ENCODE data around the gene FNDC3A.
"Not testable (repeated sequence)": the region's sequence is repeated elsewhere in the genome, so short reads cannot be mapped to it uniquely, and the experiment has no call there.

Gene FNDC3A

DNA sequence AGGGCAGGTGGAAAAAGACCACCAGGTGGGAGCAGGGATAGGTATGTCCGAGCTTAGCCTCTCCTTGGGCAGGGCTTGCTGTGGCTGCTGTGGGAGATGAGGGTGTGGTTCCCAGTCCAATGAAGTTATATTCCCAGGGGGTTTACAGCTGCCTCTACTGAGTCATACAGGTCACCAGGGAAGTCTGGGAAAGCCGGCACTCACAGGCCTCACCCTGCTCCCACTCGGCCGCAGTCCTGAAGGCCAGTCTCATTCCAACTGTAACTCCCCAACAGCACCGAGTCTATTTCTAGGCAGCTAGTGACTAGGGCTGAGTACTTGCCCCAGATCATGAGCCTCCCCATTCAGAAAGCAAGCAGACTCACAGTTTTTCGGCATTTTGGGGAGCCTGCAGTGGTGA lies 77.1 kb downstream of the FNDC3A start:
- DNase-seq (ENCODE audit: low read depth), result no peak
- H3K4me3 ChIP-seq (ENCODE audit: low read depth, low read length), result no peak overlapping the region
- TF ChIP-seq, protein P1, sequence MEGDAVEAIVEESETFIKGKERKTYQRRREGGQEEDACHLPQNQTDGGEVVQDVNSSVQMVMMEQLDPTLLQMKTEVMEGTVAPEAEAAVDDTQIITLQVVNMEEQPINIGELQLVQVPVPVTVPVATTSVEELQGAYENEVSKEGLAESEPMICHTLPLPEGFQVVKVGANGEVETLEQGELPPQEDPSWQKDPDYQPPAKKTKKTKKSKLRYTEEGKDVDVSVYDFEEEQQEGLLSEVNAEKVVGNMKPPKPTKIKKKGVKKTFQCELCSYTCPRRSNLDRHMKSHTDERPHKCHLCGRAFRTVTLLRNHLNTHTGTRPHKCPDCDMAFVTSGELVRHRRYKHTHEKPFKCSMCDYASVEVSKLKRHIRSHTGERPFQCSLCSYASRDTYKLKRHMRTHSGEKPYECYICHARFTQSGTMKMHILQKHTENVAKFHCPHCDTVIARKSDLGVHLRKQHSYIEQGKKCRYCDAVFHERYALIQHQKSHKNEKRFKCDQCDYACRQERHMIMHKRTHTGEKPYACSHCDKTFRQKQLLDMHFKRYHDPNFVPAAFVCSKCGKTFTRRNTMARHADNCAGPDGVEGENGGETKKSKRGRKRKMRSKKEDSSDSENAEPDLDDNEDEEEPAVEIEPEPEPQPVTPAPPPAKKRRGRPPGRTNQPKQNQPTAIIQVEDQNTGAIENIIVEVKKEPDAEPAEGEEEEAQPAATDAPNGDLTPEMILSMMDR (IDR thresholded peaks at IDR 0.05; ENCODE audit: insufficient read depth, low read depth, low read length, missing control alignments), result no peak

DNA sequence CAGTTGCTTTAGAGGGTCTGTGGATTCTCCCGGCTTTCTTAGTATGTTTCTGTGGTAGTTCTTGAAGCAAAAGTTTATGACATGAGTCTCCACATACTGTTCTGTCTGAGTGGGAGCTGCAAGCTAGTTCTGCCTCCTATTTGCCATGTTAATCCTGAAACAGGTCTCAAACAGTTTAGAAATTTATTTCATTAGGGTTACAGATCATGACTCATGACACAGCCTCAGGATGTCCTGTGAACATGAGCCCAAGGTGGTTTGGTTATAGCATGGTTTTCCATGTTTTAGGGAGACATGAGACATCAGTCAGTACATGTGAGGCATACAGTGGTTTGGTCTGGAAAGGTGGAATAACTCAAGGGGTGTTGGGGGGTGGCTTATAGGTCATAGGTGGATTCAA lies 77.5 kb downstream of the FNDC3A start:
- no peak overlapping the region for H3K4me3 ChIP-seq (ENCODE audit: low read depth, low read length)
- TF ChIP-seq, protein P1 (IDR thresholded peaks at IDR 0.05; ENCODE audit: insufficient read depth, low read depth, low read length, missing control alignments), result no peak
- no peak for DNase-seq (ENCODE audit: low read depth)

DNA sequence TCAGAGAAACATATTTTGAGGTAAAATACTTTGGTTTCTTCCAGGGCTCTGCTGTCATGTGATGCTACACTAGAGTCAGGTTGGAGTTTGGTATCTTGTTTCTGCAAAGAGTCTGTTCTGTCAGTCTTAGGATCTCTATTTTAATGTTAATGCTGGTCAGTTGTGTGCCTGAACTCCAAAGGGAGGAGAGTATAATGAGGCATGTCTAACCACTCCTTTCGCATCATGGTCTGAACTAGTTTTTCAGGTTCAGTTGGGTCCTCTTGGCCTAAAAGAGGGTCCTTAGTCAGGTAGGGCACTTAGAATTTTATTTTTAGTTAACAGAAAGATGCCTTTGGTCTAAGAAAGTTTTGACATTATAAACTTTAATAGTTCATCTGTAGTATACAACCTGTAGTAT lies 78.2 kb downstream of the FNDC3A start:
- DNase-seq (ENCODE audit: low read depth), result no peak
- H3K4me3 ChIP-seq (ENCODE audit: low read depth, low read length), result no peak overlapping the region
- TF ChIP-seq, protein P1 (IDR thresholded peaks at IDR 0.05; ENCODE audit: insufficient read depth, low read depth, low read length, missing control alignments), result no peak

DNA sequence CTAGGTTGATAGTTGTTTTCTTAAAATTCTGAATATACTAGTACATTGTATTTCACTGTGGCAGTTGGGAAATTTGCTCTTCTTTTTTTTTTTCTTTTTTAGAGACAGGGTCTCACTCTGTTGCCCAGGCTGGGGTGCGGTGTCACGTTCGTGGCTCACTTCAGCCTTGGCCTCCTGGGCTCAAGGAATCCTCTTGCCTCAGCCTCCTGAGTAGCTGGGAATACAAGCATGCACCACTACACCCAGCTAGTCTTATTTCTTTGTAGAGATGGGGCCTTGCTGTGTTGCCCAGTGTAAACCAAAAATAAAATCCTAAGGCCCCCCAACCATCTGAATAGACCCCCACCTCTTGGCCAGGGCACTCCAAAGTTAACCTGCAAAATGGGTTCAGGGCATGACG lies 79.3 kb downstream of the FNDC3A start:
- TF ChIP-seq, protein P1 (IDR thresholded peaks at IDR 0.05; ENCODE audit: insufficient read depth, low read depth, low read length, missing control alignments), result no peak
- no peak for DNase-seq (ENCODE audit: low read depth)
- no peak overlapping the region for H3K4me3 ChIP-seq (ENCODE audit: low read depth, low read length)

DNA sequence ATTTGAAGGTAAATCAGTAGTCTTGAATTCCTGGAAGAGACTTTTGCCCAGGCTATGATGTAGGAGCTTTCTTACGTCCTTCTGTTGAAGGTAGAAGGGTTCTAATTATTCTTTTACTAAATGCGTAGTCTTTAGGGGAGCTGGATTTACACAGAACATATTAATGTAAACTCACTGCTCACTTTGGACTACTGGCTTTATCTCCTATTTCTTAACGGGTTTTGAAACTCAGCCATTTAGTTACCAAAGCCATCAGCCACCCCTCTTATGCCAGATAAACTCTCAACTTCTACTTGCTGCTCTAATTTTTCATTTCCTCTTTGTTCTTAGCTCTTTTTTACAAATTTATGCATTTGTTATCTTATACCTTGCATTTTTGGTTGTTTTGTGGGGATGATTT lies 81.5 kb downstream of the FNDC3A start:
- TF ChIP-seq, protein P1 (IDR thresholded peaks at IDR 0.05; ENCODE audit: insufficient read depth, low read depth, low read length, missing control alignments), result no peak
- no peak overlapping the region for H3K4me3 ChIP-seq (ENCODE audit: low read depth, low read length)
- DNase-seq (ENCODE audit: low read depth), result no peak

DNA sequence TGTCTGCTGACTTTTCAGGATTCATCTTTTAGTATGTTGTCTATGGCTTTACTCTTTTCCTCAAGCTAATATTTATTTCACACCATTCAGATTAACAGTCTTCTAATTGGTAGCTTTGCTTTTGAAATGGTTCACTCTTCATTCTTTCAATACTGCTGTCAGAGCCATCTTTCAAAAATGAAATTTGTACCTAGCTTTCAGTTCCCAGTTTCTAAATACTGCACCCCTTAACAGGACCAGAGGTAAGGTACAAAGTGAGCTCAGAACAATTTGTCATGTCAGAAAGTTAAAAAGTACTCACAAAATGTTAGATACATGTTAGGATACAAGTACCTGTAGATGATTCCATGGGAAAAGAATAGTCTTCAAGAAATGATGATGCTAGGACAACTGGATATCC lies 83.0 kb downstream of the FNDC3A start:
- H3K4me3 ChIP-seq (ENCODE audit: low read depth, low read length), result no peak overlapping the region
- TF ChIP-seq, protein P1 (IDR thresholded peaks at IDR 0.05; ENCODE audit: insufficient read depth, low read depth, low read length, missing control alignments), result no peak
- peak; percentile 14 for DNase-seq (ENCODE audit: low read depth)

DNA sequence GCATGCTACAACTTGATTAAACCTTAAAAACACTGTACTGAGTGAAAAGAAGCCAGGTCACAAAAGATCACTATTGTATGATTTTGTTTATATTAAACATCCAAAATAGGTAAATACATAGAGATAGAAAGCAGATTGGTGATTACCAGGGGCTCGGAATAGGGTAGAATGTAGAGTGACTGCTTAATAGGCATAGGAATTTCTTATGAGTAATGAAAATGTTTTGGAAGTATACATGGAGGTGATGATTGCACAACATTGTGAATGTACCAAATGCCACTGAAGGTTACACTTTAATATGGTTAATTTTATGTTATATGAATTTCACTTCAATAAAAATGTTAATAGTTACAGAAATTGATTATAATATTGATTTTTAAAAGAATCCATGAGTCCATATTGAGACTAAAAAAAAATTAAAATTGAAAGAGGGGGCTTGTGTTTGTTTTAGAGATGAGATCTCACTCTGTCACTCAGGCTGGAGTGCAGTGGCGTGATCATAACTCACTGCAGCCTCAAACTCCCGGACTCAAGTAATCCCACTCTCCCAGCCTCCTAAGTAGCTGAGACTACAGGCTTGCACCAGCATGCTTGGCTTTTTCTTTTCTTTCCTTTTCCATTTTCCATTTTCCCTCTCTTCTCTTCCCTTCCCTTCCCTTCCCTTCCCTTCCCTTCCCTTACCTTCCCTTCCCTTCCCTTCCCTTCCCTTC lies 85.1 kb downstream of the FNDC3A start:
- DNase-seq (ENCODE audit: low read depth), result no peak
- H3K4me3 ChIP-seq (ENCODE audit: low read depth, low read length), result no peak overlapping the region
- TF ChIP-seq, protein P1 (IDR thresholded peaks at IDR 0.05; ENCODE audit: insufficient read depth, low read depth, low read length, missing control alignments), result no peak

DNA sequence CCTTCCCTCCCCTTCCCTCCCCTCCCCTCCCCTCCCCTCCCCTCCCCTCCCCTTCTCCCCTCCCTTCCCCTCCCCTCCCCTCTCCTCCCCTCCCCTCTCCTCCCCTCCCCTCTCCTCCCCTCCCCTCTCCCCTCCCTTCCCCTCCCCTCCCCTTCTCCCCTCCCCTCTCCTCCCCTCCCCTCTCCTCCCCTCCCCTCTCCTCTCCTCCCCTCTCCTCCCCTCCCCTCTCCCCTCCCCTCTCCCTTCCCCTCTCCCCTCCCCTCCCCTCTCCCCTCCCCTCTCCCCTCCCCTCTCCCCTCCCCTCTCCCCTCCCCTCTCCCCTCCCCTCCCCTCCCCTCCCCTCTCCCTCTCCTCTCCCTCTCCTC lies 85.7 kb downstream of the FNDC3A start:
- not testable (repeated sequence) for DNase-seq (ENCODE audit: low read depth); H3K4me3 ChIP-seq (ENCODE audit: low read depth, low read length)
